HG03457 (cell line): Measurements from ENCODE around the gene PTPRG.
"Not testable (repeated sequence)": the region's sequence is repeated elsewhere in the genome, so short reads cannot be mapped to it uniquely, and the experiment has no call there.

Source experiments
- ATAC-seq: cut with Tn5 transposase; IDR thresholded peaks from one replicate; pipeline ENCODE4 v1.9.1; 2021; ENCODE audit warnings: moderate number of reproducible peaks; ENCODE audit not compliant: unreplicated experiment

PTPRG gene

GRCh38 chr3:62025913-62026312 is 464.5 kb downstream of the PTPRG start:
- ATAC-seq = no peak

- ATAC-seq = no peak
These were observed 465.9 kb downstream of the PTPRG start for GRCh38 chr3:62027241-62027640.

GRCh38 chr3:62027796-62028195 is 466.4 kb downstream of the PTPRG start:
- no peak for ATAC-seq

- ATAC-seq = no peak
These were observed 466.9 kb downstream of the PTPRG start for GRCh38 chr3:62028236-62028635.

GRCh38 chr3:62032738-62033137 is 471.4 kb downstream of the PTPRG start:
- no peak for ATAC-seq

GRCh38 chr3:62035402-62036057 is 474.2 kb downstream of the PTPRG start:
- no peak for ATAC-seq

- no peak for ATAC-seq
These were observed 475.4 kb downstream of the PTPRG start for GRCh38 chr3:62036726-62037125.

- ATAC-seq = not testable (repeated sequence)
These were observed 477.4 kb downstream of the PTPRG start for GRCh38 chr3:62038798-62039197.

GRCh38 chr3:62039586-62039985 is 478.2 kb downstream of the PTPRG start:
- no peak for ATAC-seq

- no peak for ATAC-seq
These were observed 480.3 kb downstream of the PTPRG start for GRCh38 chr3:62041681-62042080.

- ATAC-seq = no peak
These were observed 483.6 kb downstream of the PTPRG start for GRCh38 chr3:62044874-62045411.

GRCh38 chr3:62046326-62046725 is 485.0 kb downstream of the PTPRG start:
- no peak for ATAC-seq

GRCh38 chr3:62048577-62048976 is 487.2 kb downstream of the PTPRG start:
- no peak for ATAC-seq

GRCh38 chr3:62049033-62049432 is 487.7 kb downstream of the PTPRG start:
- ATAC-seq = no peak

- no peak for ATAC-seq
These were observed 490.1 kb downstream of the PTPRG start for GRCh38 chr3:62051506-62051905.

- ATAC-seq = no peak
These were observed 491.0 kb downstream of the PTPRG start for GRCh38 chr3:62052331-62052730.

GRCh38 chr3:62056658-62057057 is 495.3 kb downstream of the PTPRG start:
- ATAC-seq = no peak

GRCh38 chr3:62057339-62058047 is 496.1 kb downstream of the PTPRG start:
- no peak for ATAC-seq

- no peak for ATAC-seq
These were observed 504.8 kb downstream of the PTPRG start for GRCh38 chr3:62065985-62066693.

GRCh38 chr3:62068337-62068736 is 507.0 kb downstream of the PTPRG start:
- no peak for ATAC-seq

- ATAC-seq = no peak
These were observed 509.5 kb downstream of the PTPRG start for GRCh38 chr3:62070891-62071290.

- ATAC-seq = no peak
These were observed 511.7 kb downstream of the PTPRG start for GRCh38 chr3:62073038-62073437.
